ENCODE data around the gene DLGAP1. TPM values are rescaled to one million over a fixed set of nuclear protein-coding genes. Genes with fewer than 3 reads are reported as not detected.

DLGAP1 gene
- total RNA-seq, 1 donor from 2014 or later, result 2.0 TPM

- no peaks in the 10 kb centered on the region for H3K4me1 ChIP-seq
- H3K27ac ChIP-seq, result no peak overlapping the region
- no peaks in the 10 kb centered on the region for H3K27me3 ChIP-seq
- no peak for TF ChIP-seq CTCF (IDR thresholded peaks at IDR 0.05)
- H3K36me3 ChIP-seq, result no peaks in the 10 kb centered on the region
- intact Hi-C loops (cut with DNase I), result no loop called here
- no peak overlapping the region for H3K4me3 ChIP-seq
- no peaks in the 10 kb centered on the region for H3K9me3 ChIP-seq
- no peak for DNase-seq (ENCODE audit: low spot score in 2 of 2)
These were observed 522.8 kb downstream of the DLGAP1 start for GRCh38 chr18:3932276-3932675.

- Histone ChIP-seq H3K4me3 (no peak overlapping the region), H3K4me1 (no peaks in the 10 kb centered on the region), H3K27ac (no peak overlapping the region), H3K9me3 (no peaks in the 10 kb centered on the region), H3K27me3 (no peaks in the 10 kb centered on the region), H3K36me3 (no peaks in the 10 kb centered on the region)
- TF ChIP-seq CTCF (IDR thresholded peaks at IDR 0.05), result no peak
- intact Hi-C loops (cut with DNase I), result no loop called here
- no peak for DNase-seq (ENCODE audit: low spot score in 2 of 2)
These were observed 523.5 kb downstream of the DLGAP1 start for GRCh38 chr18:3931542-3932112.

GRCh38 chr18:3931013-3931315 lies 524.1 kb downstream of the DLGAP1 start:
- no peaks in the 10 kb centered on the region for H3K9me3 ChIP-seq
- H3K4me3 ChIP-seq, result no peak overlapping the region
- DNase-seq (ENCODE audit: low spot score in 2 of 2), result no peak
- intact Hi-C loops (cut with DNase I), result no loop called here
- H3K27ac ChIP-seq, result no peak overlapping the region
- no peaks in the 10 kb centered on the region for H3K27me3 ChIP-seq
- H3K4me1 ChIP-seq, result no peaks in the 10 kb centered on the region
- H3K36me3 ChIP-seq, result no peaks in the 10 kb centered on the region
- TF ChIP-seq CTCF (IDR thresholded peaks at IDR 0.05), result no peak

GRCh38 chr18:3930126-3931012 lies 524.7 kb downstream of the DLGAP1 start:
- TF ChIP-seq CTCF (IDR thresholded peaks at IDR 0.05), result no peak
- H3K9me3 ChIP-seq, result no peaks in the 10 kb centered on the region
- H3K36me3 ChIP-seq, result no peaks in the 10 kb centered on the region
- no peak for DNase-seq (ENCODE audit: low spot score in 2 of 2)
- H3K4me1 ChIP-seq, result no peaks in the 10 kb centered on the region
- no peaks in the 10 kb centered on the region for H3K27me3 ChIP-seq
- H3K27ac ChIP-seq, result no peak overlapping the region
- intact Hi-C loops (cut with DNase I), result no loop called here
- no peak overlapping the region for H3K4me3 ChIP-seq

- H3K4me3 ChIP-seq, result no peak overlapping the region
- intact Hi-C loops (cut with DNase I), result no loop called here
- DNase-seq (ENCODE audit: low spot score in 2 of 2), result no peak
- no peak overlapping the region for H3K27ac ChIP-seq
- no peaks in the 10 kb centered on the region for H3K9me3 ChIP-seq
- H3K27me3 ChIP-seq, result no peaks in the 10 kb centered on the region
- no peaks in the 10 kb centered on the region for H3K36me3 ChIP-seq
- H3K4me1 ChIP-seq, result no peaks in the 10 kb centered on the region
- TF ChIP-seq CTCF (IDR thresholded peaks at IDR 0.05), result no peak
These were observed 530.7 kb downstream of the DLGAP1 start for GRCh38 chr18:3924455-3924854.

All from ascending aorta (tissue), 2 donors.